GM12865 (cell line): ENCODE results near the gene SPOCK2.

Experiments used
- DNase-seq: peaks from one replicate; pipeline ENCODE4 v3.0.0; 2010; ENCODE audit warnings: low read depth
- H3K4me3 ChIP-seq: 2 replicates; pipeline ENCODE4 v1.5.1; 2011; ENCODE audit warnings: mild to moderate bottlenecking, low read depth, low read length, control low read depth
- TF ChIP-seq, protein P1 (sequence below): IDR thresholded peaks from 2 replicates; pipeline ENCODE4 v1.5.1; 2011; ENCODE audit warnings: low read length, control low read depth, low read depth, inconsistent platforms; ENCODE audit not compliant: insufficient read depth; ENCODE audit errors: missing control alignments

The SPOCK2 gene

DNA sequence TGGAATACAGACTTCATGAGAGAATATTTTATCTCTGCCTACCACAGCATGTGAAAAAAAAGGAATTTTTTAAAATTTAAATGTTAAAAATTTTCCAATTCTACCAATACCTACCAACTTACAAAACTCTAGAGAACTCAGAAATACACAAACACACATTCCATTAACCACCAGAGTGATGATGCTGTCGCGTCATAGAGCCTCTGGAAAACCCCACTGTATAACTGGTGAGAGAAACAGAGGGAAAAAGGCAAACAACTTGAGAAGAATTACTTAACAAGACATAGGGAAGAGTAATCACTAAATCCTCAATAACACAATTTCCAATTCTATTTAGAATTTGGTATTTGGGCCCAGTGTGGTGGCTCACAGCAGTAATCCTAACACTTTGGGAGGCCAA is 6.2 kb upstream of the SPOCK2 start:
- no peak for DNase-seq
- no peak overlapping the region for H3K4me3 ChIP-seq

DNA sequence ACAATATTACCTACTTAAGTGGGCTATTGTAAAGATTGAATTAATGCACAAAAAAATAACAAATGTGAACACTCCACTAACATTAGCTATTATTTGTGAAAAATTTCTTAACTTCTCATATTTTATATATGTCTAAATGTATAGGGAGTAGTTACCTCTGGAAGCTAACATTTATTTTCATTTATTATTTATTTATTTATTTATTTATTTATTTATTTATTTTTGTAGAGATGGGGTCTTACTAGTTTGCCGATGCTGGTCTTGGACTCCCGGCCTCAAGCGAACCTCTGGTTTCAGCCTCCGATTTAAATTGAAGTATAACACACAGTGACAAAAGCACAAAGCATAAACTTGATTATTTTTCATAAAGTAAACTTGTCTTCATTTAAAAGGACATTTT is 5.1 kb upstream of the SPOCK2 start:
- TF ChIP-seq, protein P1, sequence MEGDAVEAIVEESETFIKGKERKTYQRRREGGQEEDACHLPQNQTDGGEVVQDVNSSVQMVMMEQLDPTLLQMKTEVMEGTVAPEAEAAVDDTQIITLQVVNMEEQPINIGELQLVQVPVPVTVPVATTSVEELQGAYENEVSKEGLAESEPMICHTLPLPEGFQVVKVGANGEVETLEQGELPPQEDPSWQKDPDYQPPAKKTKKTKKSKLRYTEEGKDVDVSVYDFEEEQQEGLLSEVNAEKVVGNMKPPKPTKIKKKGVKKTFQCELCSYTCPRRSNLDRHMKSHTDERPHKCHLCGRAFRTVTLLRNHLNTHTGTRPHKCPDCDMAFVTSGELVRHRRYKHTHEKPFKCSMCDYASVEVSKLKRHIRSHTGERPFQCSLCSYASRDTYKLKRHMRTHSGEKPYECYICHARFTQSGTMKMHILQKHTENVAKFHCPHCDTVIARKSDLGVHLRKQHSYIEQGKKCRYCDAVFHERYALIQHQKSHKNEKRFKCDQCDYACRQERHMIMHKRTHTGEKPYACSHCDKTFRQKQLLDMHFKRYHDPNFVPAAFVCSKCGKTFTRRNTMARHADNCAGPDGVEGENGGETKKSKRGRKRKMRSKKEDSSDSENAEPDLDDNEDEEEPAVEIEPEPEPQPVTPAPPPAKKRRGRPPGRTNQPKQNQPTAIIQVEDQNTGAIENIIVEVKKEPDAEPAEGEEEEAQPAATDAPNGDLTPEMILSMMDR = no peak

More for the DNA sequence above, 6.2 kb upstream of the SPOCK2 start:
- TF ChIP-seq, protein P1 = no peak

DNA sequence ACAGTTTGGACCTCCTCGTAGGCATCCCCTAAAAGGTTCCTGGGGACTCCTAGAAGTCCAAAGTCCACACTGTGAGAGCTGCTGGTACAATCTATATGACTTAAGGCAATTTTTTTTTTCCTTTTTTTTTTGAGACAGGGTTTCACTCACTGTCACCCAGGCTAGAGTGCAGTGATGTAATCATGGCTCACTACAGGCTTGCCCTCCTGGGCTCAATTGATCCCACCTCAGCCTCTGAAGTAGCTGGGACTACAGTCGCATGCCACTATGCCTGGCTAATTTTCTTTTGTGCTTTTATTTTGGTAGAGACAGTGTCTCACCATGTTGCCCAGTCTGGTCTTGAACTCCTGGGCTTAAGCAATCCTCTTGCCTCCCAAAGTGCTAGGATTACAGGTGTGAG is 4.6 kb upstream of the SPOCK2 start:
- TF ChIP-seq, protein P1 = no peak
- DNase-seq = no peak
- H3K4me3 ChIP-seq = no peak overlapping the region

More for the DNA sequence above, 5.1 kb upstream of the SPOCK2 start:
- DNase-seq = no peak
- H3K4me3 ChIP-seq = no peak overlapping the region

DNA sequence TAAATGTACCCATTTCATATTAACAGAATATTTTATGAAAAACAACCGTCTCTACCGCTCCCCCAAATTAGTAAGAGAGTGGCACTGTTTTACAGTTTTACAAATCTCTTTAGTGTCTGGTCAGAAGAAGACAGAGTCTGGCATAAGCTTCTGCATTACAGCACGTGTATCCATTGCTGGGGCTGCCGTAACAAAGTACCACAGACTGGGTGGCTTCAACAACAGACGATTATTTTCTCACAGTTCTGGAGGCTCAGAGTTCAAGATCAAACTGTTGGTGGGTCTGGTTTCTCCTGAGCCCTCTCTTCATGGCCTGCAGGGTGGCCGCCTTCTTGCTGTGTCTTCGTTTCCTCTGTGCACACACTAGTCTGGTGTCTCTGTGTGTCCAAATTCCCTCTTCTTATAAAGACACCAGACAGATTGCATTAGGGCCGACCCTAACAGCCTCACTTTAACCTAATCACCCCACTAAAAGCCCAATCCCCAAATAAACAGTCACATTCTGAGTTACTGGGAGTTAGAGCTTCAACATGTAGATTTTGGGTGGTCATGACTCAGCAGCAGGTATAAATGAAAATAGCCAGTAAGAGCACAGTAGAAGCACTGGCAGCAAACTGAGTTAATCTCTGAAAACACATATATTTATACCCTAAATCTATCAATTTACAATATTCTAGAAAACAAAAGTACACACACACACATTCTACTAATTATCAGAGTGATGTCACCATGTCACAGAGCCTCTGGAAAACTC is 4.0 kb upstream of the SPOCK2 start:
- no peak overlapping the region for H3K4me3 ChIP-seq
- no peak for DNase-seq
- TF ChIP-seq, protein P1 = no peak

DNA sequence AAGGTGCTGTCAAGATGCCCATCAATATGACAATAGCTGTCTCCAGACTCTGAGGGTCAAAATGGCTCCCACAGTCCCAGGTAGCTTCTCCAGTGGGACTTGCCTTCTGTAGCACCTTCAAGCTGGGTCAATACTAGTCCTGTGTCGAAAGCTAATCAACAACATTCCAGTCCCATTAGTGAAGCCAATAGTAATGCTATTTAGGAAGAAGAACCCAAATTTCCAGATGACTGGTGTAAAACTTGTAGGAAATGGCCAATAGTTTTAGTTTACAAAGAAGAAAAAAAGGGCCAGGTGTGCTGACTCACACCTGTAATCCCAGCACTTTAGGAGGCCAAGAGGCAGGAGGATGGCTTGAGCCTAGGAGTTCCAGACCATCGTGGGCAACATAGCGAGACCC is 2.0 kb upstream of the SPOCK2 start:
- no peak for DNase-seq

DNA sequence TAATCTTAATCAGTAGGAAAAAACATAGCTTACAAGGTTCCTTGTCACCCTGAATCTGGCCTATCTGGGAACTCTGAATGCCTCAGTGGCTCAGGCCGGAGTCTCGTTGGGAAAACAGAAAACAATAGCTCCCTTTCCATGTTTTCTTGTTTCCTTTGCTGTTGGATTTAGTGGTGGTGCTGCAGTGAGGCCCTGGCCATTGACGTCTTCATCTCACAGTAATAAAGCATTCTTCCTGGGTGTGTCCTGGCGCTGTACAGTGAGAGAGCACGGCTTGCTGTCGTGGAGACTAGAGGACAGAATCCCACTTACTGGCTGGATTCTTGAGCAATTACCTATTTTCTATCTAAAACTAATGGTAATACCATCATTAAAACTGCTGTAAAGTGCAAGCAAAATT is 1.3 kb upstream of the SPOCK2 start:
- TF ChIP-seq, protein P1 = no peak
- DNase-seq = no peak
- H3K4me3 ChIP-seq = no peak overlapping the region

More for the DNA sequence above, 2.0 kb upstream of the SPOCK2 start:
- H3K4me3 ChIP-seq = no peak overlapping the region
- TF ChIP-seq, protein P1 = no peak

DNA sequence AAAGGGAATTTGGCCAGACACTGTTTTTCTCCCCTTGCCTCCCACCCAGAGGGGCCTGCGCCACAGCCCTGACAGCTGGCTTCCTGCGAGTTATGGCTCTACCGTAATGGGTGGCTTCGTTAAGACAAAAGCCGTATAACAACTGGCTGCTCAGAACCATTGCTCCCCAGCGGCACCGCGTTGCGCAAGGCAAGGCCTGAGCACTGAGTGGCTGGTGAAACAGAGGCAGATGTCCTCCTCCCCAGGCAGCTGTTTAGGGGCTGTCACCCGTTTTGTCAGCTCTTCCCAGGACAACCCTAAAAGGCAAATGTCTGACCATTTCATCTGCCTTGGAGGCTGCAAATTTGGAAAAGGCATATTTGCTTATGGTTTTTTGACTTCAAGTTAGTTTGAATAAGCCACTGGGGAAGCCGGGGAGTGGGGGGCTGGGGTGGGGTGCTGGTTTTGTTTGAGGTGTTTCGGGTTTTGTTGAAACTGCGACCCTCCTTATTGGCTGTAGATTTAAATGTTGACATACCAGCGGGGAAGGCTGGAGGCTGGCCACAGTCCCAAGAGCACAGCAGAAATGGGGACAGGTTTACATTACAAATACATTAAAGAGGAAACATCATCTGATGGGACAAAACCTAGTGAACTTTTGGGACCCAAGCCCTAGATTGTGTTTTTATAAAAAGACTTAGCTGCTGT is 681 bp upstream of the SPOCK2 start:
- no peak overlapping the region for H3K4me3 ChIP-seq
- TF ChIP-seq, protein P1 = no peak
- no peak for DNase-seq
